ENCODE data around the gene NOP16.
A peak's percentile ranks its signal among the peaks of the same experiment; 100 is the strongest.

The NOP16 gene

DNA sequence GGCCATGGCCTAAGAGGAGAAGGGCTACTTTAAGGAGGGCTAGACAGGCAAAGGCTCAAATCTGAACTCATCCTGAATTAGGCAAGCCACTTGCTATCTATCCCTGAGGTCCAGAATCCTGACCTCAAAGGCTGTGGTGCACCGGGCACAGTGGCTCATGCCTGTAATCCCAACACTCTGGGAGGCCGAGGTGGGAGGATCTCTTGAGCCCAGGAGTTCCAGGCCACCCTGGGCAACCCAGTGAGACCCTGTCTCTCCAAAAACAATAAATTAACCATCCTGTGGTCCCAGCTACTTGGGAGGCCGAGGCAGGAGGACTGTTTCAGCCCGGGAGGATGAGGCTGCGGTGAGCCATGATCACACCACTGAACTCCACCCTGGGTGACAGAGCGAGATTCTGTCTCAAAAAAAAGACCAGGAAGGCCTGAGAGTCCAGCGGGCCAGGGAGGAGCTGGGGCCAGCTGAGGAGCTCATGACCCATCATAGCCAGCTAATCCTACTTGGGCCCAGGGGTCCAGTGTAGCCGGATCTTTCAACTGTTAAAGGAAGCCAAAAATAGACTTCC is 4.0 kb downstream of the NOP16 start:
- no peak for DNase-seq

DNA sequence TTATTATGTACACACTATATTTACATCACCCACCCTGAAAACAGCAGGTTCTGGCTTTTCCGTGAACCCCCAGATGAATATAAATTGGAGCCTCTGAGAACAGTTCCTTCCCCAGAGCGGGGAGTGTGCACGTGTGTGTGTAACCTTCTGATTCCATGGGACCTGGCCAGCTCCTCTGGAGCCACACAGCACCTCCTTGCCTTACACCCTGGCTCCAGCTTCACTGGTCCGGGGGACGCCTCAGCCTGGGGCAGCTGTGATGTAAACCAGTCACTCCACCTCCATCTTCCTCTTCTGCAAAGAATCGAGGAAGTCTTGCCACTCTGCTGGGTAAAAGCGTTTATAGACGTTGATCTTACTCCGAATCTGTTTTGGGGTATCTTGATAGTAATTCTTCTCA is 4.4 kb downstream of the NOP16 start:
- no peak for DNase-seq

GRCh38 chr5:176383248-176383905 is 5.0 kb downstream of the NOP16 start:
- DNase-seq, result no peak

GRCh38 chr5:176382721-176383120 is 5.7 kb downstream of the NOP16 start:
- DNase-seq, result no peak

GRCh38 chr5:176381979-176382378 is 6.4 kb downstream of the NOP16 start:
- DNase-seq, result no peak

DNA sequence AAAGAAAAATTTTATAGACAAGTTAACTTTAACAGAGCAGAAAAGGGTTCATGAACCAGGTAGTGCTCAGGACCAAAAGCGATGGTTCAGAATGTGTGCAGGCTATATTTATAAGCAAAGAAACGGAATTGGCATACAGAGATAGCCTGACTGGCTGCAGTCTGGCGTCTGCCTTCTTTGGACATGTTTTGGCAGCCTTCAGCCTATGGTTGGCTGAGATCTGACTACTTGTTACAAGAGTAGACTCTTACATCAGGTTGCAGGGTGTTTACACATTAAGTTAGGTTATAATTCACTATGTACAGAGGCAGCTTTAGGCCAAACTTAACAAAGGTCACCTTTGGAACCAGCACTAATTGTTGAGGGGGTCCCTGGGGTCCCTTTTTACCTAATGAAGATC is 7.0 kb downstream of the NOP16 start:
- DNase-seq, result no peak

DNA sequence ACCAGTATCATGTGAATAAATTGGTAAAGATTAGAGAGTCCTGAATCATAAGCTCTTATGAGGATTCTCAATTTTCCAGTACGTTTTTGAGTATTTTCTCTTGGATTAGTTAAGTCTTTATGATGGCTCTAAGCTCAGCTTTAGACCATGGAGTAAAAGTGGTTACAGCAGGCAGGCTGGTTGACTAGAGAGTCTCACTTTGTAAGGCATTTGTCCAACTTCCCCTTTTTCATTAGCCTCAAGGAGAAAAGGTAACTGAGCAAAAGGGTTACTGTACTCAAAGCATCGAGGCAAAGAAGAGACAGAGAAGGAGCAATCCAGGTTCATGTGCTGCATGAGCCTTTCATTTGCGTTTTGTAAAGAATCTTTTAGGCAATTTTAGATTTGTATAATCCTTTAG is 8.5 kb downstream of the NOP16 start:
- DNase-seq, result no peak

- no peak for DNase-seq
Observed at GRCh38 chr5:176373100-176373818, 15.1 kb downstream of the NOP16 start.

DNA sequence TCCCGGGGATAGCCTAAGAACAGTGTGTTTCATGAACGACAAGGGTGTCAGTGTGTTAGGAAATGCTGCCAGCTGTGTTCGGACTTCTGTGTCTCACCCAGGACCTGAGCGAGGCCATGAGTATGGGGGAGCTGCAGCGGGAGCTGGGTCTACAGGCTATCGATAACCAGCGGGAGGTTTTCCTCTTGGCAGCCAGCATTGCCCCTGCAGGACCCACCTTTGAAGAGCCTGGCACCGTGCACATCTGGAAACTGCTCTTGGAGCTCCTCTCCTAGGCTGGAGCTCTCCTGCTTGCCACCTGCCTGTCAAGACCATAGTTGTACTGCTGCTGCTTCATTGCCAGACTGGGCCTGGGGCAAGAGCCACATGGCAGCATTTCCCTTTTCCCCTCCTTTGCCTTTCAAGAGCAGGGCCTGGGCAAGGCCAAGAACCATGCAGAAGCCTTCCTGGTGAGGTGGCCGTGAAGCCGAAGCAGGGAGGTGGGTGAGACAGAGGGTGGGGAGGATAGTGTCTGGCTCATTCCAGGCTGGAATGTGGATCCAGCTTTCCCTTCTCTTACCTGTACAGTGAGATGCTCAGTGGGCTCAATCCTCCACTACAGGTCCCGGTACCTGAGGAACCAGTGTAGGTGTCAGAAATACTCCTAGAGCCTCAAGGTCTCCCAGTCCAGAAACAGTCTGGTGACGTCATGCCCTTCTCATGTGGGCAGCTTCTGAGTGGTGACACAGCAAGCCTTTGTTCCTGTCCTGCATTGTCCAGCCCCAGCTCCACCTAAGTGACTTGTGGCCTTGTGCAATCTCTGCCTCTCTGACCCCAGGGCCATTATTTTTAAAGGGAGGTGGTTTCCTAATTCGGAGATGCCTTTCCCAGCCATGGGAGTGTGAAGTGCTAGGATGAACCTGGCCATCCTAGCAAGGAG is 16.5 kb downstream of the NOP16 start:
- DNase-seq, result no peak

DNA sequence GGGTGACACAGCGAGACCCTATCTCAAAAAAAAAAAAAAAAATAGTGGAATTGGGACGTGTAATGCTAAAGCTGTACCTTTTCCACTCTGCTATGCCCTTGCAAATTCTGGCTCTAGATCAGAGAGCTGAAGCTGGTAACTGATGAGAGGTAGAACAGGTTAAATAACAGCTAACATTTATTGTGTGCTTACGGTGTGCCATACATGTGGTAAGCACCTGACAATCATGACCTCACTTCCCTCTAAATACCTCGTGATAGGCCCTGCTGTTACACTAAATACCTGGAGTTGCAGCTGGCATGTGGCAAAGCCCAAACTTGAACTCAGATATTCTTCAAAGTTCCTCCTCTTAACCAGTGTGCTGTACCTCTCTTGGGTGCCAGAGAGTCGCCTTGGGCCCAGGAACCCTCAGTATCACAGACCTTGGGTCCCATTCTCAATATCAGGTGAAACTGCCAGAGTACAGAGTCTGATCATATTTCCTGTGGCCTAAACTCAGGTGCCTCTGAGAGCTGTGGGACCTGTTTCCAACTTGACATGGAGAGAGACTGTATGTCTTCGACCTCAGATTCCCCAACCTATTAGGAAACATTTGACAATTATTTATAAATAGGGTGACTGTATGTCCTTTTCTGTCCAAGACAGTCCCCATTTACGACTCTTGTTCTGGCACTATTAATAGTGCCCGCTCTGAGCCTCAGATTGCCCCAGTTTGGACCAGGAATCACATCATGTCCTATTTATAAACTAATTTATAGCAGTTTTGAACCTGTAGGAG is 18.3 kb downstream of the NOP16 start:
- DNase-seq, result no peak

DNA sequence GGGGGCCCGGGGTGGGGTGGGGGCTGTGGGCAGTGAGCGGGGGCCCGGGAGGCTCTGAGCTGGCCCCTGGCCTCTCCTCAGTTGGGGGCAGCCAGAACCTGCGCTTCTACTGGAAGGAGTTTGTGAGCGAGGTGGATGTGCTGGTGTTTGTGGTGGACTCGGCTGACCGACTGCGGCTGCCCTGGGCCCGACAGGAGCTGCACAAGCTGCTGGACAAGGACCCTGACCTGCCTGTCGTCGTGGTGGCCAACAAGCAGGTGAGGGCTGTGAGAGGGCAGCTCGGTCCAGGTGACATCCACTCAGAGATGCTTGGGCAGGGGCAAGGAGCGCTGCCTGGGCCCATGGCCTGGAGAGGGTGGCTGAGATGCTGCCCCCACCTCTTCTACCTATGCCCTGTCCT is 19.7 kb downstream of the NOP16 start:
- DNase-seq, result no peak

DNA sequence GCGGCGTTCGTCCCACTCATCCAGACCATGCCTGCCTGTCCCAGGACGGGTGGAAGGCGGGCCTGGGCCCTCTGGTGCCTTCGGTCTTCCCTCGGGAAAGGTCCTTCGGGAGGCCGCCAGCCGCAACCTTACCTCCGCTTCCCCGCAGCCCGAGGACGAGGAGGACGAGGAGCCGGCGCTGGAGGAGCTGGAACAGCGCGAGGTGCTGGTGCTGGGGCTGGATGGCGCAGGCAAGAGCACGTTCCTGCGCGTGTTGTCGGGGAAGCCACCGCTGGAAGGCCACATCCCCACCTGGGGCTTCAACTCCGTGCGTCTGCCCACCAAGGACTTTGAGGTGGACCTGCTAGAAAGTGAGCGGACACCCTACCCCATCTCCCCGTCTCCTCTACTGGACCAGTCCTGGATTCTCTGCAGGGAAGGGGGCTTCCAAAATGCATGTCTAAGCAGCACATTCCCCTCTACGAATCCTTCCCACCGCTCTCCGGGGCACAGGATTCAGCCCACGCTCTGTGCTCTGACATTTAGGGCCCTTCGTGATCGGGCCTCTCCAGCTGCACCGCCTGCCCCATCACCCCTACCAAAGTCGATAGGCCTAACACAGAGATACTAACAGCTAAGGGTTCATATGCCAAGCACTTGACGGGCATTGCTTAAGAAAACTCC is 22.0 kb downstream of the NOP16 start:
- DNase-seq, result no peak

- DNase-seq, result peak; percentile 52
Observed at GRCh38 chr5:176365351-176366231, 22.8 kb downstream of the NOP16 start, which contains the start of gene ARL10. TSS of gene ARL10 (plus strand) at chr5:176365487. CDS start at chr5:176365564, 77 bp downstream.

DNA sequence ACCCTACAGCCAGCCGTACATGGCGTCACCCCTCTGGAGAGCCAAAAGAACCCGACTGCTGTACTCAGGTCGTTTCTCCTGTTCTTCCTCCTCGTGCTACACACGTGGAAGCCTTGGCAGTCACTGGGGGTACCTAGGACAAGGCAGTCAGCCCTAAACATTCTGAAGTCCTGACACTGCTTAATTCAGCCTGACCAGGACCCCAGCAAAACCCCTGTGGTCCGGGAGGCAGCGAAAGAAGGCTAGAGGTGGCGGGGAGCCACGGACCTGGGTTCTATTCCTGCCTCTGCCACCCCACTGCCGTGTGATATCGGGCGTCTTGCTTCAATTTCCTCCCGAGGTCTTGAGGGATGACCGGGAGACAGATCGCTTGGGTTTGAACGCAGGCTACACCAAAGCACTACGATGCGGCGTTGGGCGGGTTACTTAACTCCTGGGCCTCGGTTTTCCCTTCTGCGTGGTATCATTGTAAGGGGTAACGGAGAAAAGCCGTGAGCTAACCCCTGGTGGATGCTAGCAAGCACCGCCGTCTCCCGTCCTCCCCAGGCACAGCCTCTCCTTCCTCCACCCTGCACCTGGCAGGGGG is 23.5 kb downstream of the NOP16 start:
- DNase-seq, result no peak

GRCh38 chr5:176362233-176362490 is 26.2 kb downstream of the NOP16 start:
- DNase-seq, result no peak

GRCh38 chr5:176361437-176362232 is 26.8 kb downstream of the NOP16 start, which contains the start of gene KIAA1191:
TSS of gene KIAA1191 (minus strand) at chr5:176361764. CDS start at chr5:176359508, 2,256 bp downstream.
- DNase-seq, result peak; percentile 95

GRCh38 chr5:176360894-176361436 is 27.4 kb downstream of the NOP16 start:
- no peak for DNase-seq

GRCh38 chr5:176359658-176360057 is 28.7 kb downstream of the NOP16 start:
- no peak for DNase-seq

GRCh38 chr5:176356179-176356566 is 32.2 kb downstream of the NOP16 start:
- no peak for DNase-seq
